Mesenchymal stem cell (in vitro differentiated cells and primary cell): ENCODE results near the gene PACS1.

Source experiments
- DNase-seq: peaks from one replicate; pipeline ENCODE4 v3.0.0-alpha.2; 2013
- H2AFZ ChIP-seq: one replicate; pipeline ENCODE4 v1.6.1; 2013; ENCODE audit warnings: low read depth, mild to moderate bottlenecking, control low read depth, inconsistent platforms, low read length, moderate library complexity
- H2AK5ac ChIP-seq: 2 replicates; pipeline ENCODE4 v1.6.1; 2013; ENCODE audit warnings: low read length, moderate library complexity, mild to moderate bottlenecking, inconsistent platforms; ENCODE audit not compliant: severe bottlenecking
- H2BK120ac ChIP-seq: one replicate; pipeline ENCODE4 v1.6.1; 2013; ENCODE audit warnings: low read depth, mild to moderate bottlenecking, inconsistent platforms, low read length, moderate library complexity
- H2BK12ac ChIP-seq, 2 experiments: one replicate each; pipeline ENCODE4 v1.6.1; 2013; ENCODE audit warnings: inconsistent platforms in 2 of 2, low read length in 2 of 2, mild to moderate bottlenecking in 2 of 2, moderate library complexity in 2 of 2, control low read depth in 1 of 2
- H2BK15ac ChIP-seq: one replicate; pipeline ENCODE4 v1.6.1; 2013; ENCODE audit warnings: mild to moderate bottlenecking, low read depth, inconsistent platforms; ENCODE audit not compliant: poor library complexity, severe bottlenecking
- H2BK5ac ChIP-seq: 2 replicates; pipeline ENCODE4 v1.6.1; 2013; ENCODE audit warnings: low read depth, mild to moderate bottlenecking, low read length, control low read depth, inconsistent platforms; ENCODE audit not compliant: poor library complexity, severe bottlenecking
- H3K14ac ChIP-seq, 2 experiments: one replicate each; pipeline ENCODE4 v1.6.1; 2013; ENCODE audit warnings: inconsistent platforms in 2 of 2, low read length in 2 of 2, control low read depth in 1 of 2, mild to moderate bottlenecking in 1 of 2, moderate library complexity in 1 of 2
- H3K18ac ChIP-seq, 2 experiments: one replicate each; pipeline ENCODE4 v1.6.1; 2013; ENCODE audit warnings: inconsistent platforms in 2 of 2, low read length in 2 of 2, control low read depth in 1 of 2, low read depth in 1 of 2, mild to moderate bottlenecking in 1 of 2
- H3K23ac ChIP-seq, 2 experiments: one replicate each; pipeline ENCODE4 v1.6.1; 2013; ENCODE audit warnings: inconsistent platforms in 2 of 2, low read length in 2 of 2, mild to moderate bottlenecking in 2 of 2, moderate library complexity in 2 of 2, control low read depth in 1 of 2
- H3K27ac ChIP-seq: 2 replicates; pipeline ENCODE4 v1.5.1; 2013; ENCODE audit warnings: mild to moderate bottlenecking, moderate library complexity, low read length, control low read depth, inconsistent platforms; ENCODE audit not compliant: poor library complexity, severe bottlenecking
- H3K27me3 ChIP-seq, 2 experiments: 2 replicates each; pipeline versions ENCODE4 v1.6.1 to v1.7.0; 2013; ENCODE audit warnings: low read length in 2 of 2, mild to moderate bottlenecking in 2 of 2, moderate library complexity in 2 of 2, control low read depth in 1 of 2, inconsistent platforms in 1 of 2; ENCODE audit not compliant: control insufficient read depth in 1 of 2, insufficient read depth in 1 of 2
- H3K36me3 ChIP-seq, 2 experiments: 2 replicates each; pipeline versions ENCODE4 v1.6.1 to v1.7.0; 2013; ENCODE audit warnings: low read length in 2 of 2, control low read depth in 1 of 2, inconsistent platforms in 1 of 2, low read depth in 1 of 2, mild to moderate bottlenecking in 1 of 2; ENCODE audit not compliant: insufficient read depth in 2 of 2, control insufficient read depth in 1 of 2
- H3K4ac ChIP-seq, 2 experiments: one replicate each; pipeline ENCODE4 v1.6.1; 2013; ENCODE audit warnings: inconsistent platforms in 2 of 2, low read length in 2 of 2, mild to moderate bottlenecking in 2 of 2, moderate library complexity in 2 of 2, control low read depth in 1 of 2, low read depth in 1 of 2
- H3K4me1 ChIP-seq: 2 replicates; pipeline ENCODE4 v1.6.1; 2013; ENCODE audit warnings: low read depth, low read length, control low read depth; ENCODE audit not compliant: control insufficient read depth, insufficient read depth
- H3K4me2 ChIP-seq: 2 replicates; pipeline ENCODE4 v1.6.1; 2013; ENCODE audit warnings: low read length, mild to moderate bottlenecking, inconsistent platforms; ENCODE audit not compliant: poor library complexity, severe bottlenecking
- H3K4me3 ChIP-seq, 2 experiments: 2 replicates each; pipeline versions ENCODE4 v1.5.1 to v1.7.0; 2013; ENCODE audit warnings: low read length in 2 of 2, mild to moderate bottlenecking in 2 of 2, control low read depth in 1 of 2, low read depth in 1 of 2; ENCODE audit not compliant: insufficient read depth in 1 of 2
- H3K79me1 ChIP-seq: replicated peaks from 2 replicates; pipeline ENCODE4 v1.6.1; 2013; ENCODE audit warnings: mild to moderate bottlenecking, control low read depth, low read length, inconsistent platforms; ENCODE audit not compliant: poor library complexity, severe bottlenecking
- H3K9ac ChIP-seq: 2 replicates; pipeline ENCODE4 v1.7.0; 2013; ENCODE audit warnings: mild to moderate bottlenecking, low read length, moderate library complexity
- H3K9me3 ChIP-seq: 2 replicates; pipeline ENCODE4 v1.7.0; 2013; ENCODE audit warnings: mild to moderate bottlenecking, low read length; ENCODE audit not compliant: control insufficient read depth
- H4K8ac ChIP-seq: one replicate; pipeline ENCODE4 v1.6.1; 2013; ENCODE audit warnings: inconsistent platforms, mild to moderate bottlenecking, low read length, moderate library complexity
- H4K91ac ChIP-seq: one replicate; pipeline ENCODE4 v1.6.1; 2013; ENCODE audit warnings: mild to moderate bottlenecking, low read length, inconsistent platforms
- WGBS: methylation state at CpG from one replicate; pipeline ENCODE4 v1.1.7; 2013; ENCODE audit warnings: mixed read lengths; 5-methylcytosine and 5-hydroxymethylcytosine counted together

Gene PACS1

GRCh38 chr11:66056501-66056900 is 13.6 kb upstream of the PACS1 start:
- Histone ChIP-seq H2BK120ac (no peak overlapping the region), H4K91ac (no peak overlapping the region), H3K27me3 (no peaks in the 10 kb centered on the region), H2AK5ac (no peak overlapping the region), H3K36me3 (peaks cover 52 to 69% of the 10 kb centered on the region in 2 experiments), H3K79me1 (peaks cover 26% of the 10 kb centered on the region), H3K4me3 (no peak overlapping the region), H2BK5ac (no peak overlapping the region), H2BK12ac (no peak overlapping the region), H3K27ac (no peak overlapping the region), H4K8ac (no peak overlapping the region), H2AFZ (no peak overlapping the region), H3K18ac (no peak overlapping the region), H2BK15ac (no peak overlapping the region), H3K4ac (no peak overlapping the region), H3K4me1 (peaks cover 10% of the 10 kb centered on the region), H3K9me3 (no peaks in the 10 kb centered on the region), H3K4me2 (no peak overlapping the region), H3K9ac (peak overlapping the region; percentile 29), H3K23ac (no peak overlapping the region), H3K14ac (no peak overlapping the region)
- no peak for DNase-seq
- WGBS = 93% methylated on average over 7 of the region's 7 CpGs

- H3K79me1 ChIP-seq = peaks cover 34% of the 10 kb centered on the region
- 84% methylated on average over 8 of the region's 8 CpGs for WGBS
- no peak overlapping the region for H3K4ac ChIP-seq
- H2AFZ ChIP-seq = no peak overlapping the region
- H3K4me2 ChIP-seq = no peak overlapping the region
- peak overlapping the region; percentile 43 for H3K9ac ChIP-seq
- no peak overlapping the region for H2AK5ac ChIP-seq
- no peak overlapping the region for H2BK15ac ChIP-seq
- H4K91ac ChIP-seq = no peak overlapping the region
- no peaks in the 10 kb centered on the region for H3K9me3 ChIP-seq
- H3K14ac ChIP-seq = no peak overlapping the region
- no peak overlapping the region for H3K4me3 ChIP-seq
- peaks cover 67 to 97% of the 10 kb centered on the region in 2 experiments for H3K36me3 ChIP-seq
- DNase-seq = no peak
- H3K27me3 ChIP-seq = no peaks in the 10 kb centered on the region
- H3K23ac ChIP-seq = no peak overlapping the region
- H3K27ac ChIP-seq = no peak overlapping the region
- no peak overlapping the region for H2BK5ac ChIP-seq
- H2BK120ac ChIP-seq = no peak overlapping the region
- H3K18ac ChIP-seq = no peak overlapping the region
- no peak overlapping the region for H2BK12ac ChIP-seq
- no peaks in the 10 kb centered on the region for H3K4me1 ChIP-seq
- H4K8ac ChIP-seq = no peak overlapping the region
Observed at GRCh38 chr11:66059966-66060680, 9.9 kb upstream of the PACS1 start.

DNA sequence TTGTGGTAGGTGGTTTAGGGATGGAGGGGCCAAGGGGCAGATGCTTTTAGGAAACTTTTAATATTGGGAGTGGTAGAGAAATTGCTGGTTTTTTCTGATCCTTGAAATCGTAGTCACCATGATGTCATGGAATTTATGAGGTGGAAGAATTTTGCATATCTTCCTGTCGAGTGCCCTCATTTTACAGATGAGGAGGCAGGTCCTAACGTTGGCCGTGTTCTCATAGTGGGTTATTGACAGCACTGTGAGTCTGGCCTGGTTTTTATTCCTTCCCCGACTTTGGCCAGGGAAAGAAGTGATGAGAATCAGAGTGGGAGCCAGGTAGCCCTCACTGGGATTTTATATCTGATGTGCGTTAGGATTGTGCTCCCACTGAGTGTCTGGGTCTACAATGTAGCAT is 8.8 kb upstream of the PACS1 start:
- no peak overlapping the region for H2BK15ac ChIP-seq
- H2AK5ac ChIP-seq = no peak overlapping the region
- no peak overlapping the region for H3K27ac ChIP-seq
- H4K91ac ChIP-seq = no peak overlapping the region
- H2AFZ ChIP-seq = no peak overlapping the region
- H3K9me3 ChIP-seq = no peaks in the 10 kb centered on the region
- H3K4ac ChIP-seq = no peak overlapping the region
- H3K36me3 ChIP-seq = peaks cover 65 to 98% of the 10 kb centered on the region in 2 experiments
- no peak overlapping the region for H3K4me3 ChIP-seq
- 92% methylated on average over 6 of the region's 6 CpGs for WGBS
- no peak overlapping the region for H4K8ac ChIP-seq
- no peaks in the 10 kb centered on the region for H3K27me3 ChIP-seq
- peaks cover 32% of the 10 kb centered on the region for H3K79me1 ChIP-seq
- H2BK5ac ChIP-seq = no peak overlapping the region
- no peak overlapping the region for H2BK12ac ChIP-seq
- no peak overlapping the region for H3K14ac ChIP-seq
- no peak overlapping the region for H2BK120ac ChIP-seq
- H3K4me2 ChIP-seq = no peak overlapping the region
- DNase-seq = no peak
- peak overlapping the region; percentile 10 for H3K9ac ChIP-seq
- H3K18ac ChIP-seq = no peak overlapping the region
- H3K23ac ChIP-seq = no peak overlapping the region
- no peaks in the 10 kb centered on the region for H3K4me1 ChIP-seq

GRCh38 chr11:66062408-66062807 is 7.7 kb upstream of the PACS1 start:
- no peak for DNase-seq
- no peak overlapping the region for H3K4me3 ChIP-seq
- H3K4me2 ChIP-seq = no peak overlapping the region
- no peak overlapping the region for H3K23ac ChIP-seq
- H3K14ac ChIP-seq = no peak overlapping the region
- no peak overlapping the region for H2BK120ac ChIP-seq
- H2BK12ac ChIP-seq = no peak overlapping the region
- H2BK15ac ChIP-seq = no peak overlapping the region
- no peak overlapping the region for H2AK5ac ChIP-seq
- no peak overlapping the region for H3K27ac ChIP-seq
- no peak overlapping the region for H3K9ac ChIP-seq
- no peak overlapping the region for H4K91ac ChIP-seq
- H4K8ac ChIP-seq = no peak overlapping the region
- H3K18ac ChIP-seq = no peak overlapping the region
- H3K4ac ChIP-seq = no peak overlapping the region
- no peaks in the 10 kb centered on the region for H3K4me1 ChIP-seq
- WGBS = no CpG with 5 or more reads among the region's 2 CpGs
- no peak overlapping the region for H2BK5ac ChIP-seq
- no peaks in the 10 kb centered on the region for H3K9me3 ChIP-seq
- peaks cover 64 to 98% of the 10 kb centered on the region in 2 experiments for H3K36me3 ChIP-seq
- peaks cover 32% of the 10 kb centered on the region for H3K79me1 ChIP-seq
- no peak overlapping the region for H2AFZ ChIP-seq
- H3K27me3 ChIP-seq = no peaks in the 10 kb centered on the region
